Mesenchymal stem cell (in vitro differentiated cells and primary cell): ENCODE data around the gene ZNF554. TPM values are rescaled to one million over a fixed set of nuclear protein-coding genes. Genes with fewer than 3 reads are reported as not detected.
A peak's percentile ranks its signal among the peaks of the same experiment; 100 is the strongest.

Source experiments
- DNase-seq: peaks from one replicate; pipeline ENCODE4 v3.0.0-alpha.2; 2013
- H2AFZ ChIP-seq: one replicate; pipeline ENCODE4 v1.6.1; 2013; ENCODE audit warnings: low read depth, mild to moderate bottlenecking, control low read depth, inconsistent platforms, low read length, moderate library complexity
- H2AK5ac ChIP-seq: 2 replicates; pipeline ENCODE4 v1.6.1; 2013; ENCODE audit warnings: low read length, moderate library complexity, mild to moderate bottlenecking, inconsistent platforms; ENCODE audit not compliant: severe bottlenecking
- H2BK120ac ChIP-seq: one replicate; pipeline ENCODE4 v1.6.1; 2013; ENCODE audit warnings: low read depth, mild to moderate bottlenecking, inconsistent platforms, low read length, moderate library complexity
- H2BK12ac ChIP-seq, 2 experiments: one replicate each; pipeline ENCODE4 v1.6.1; 2013; ENCODE audit warnings: inconsistent platforms in 2 of 2, low read length in 2 of 2, mild to moderate bottlenecking in 2 of 2, moderate library complexity in 2 of 2, control low read depth in 1 of 2
- H2BK15ac ChIP-seq: one replicate; pipeline ENCODE4 v1.6.1; 2013; ENCODE audit warnings: mild to moderate bottlenecking, low read depth, inconsistent platforms; ENCODE audit not compliant: poor library complexity, severe bottlenecking
- H2BK5ac ChIP-seq: 2 replicates; pipeline ENCODE4 v1.6.1; 2013; ENCODE audit warnings: low read depth, mild to moderate bottlenecking, low read length, control low read depth, inconsistent platforms; ENCODE audit not compliant: poor library complexity, severe bottlenecking
- H3K14ac ChIP-seq, 2 experiments: one replicate each; pipeline ENCODE4 v1.6.1; 2013; ENCODE audit warnings: inconsistent platforms in 2 of 2, low read length in 2 of 2, control low read depth in 1 of 2, mild to moderate bottlenecking in 1 of 2, moderate library complexity in 1 of 2
- H3K18ac ChIP-seq, 2 experiments: one replicate each; pipeline ENCODE4 v1.6.1; 2013; ENCODE audit warnings: inconsistent platforms in 2 of 2, low read length in 2 of 2, control low read depth in 1 of 2, low read depth in 1 of 2, mild to moderate bottlenecking in 1 of 2
- H3K23ac ChIP-seq, 2 experiments: one replicate each; pipeline ENCODE4 v1.6.1; 2013; ENCODE audit warnings: inconsistent platforms in 2 of 2, low read length in 2 of 2, mild to moderate bottlenecking in 2 of 2, moderate library complexity in 2 of 2, control low read depth in 1 of 2
- H3K27ac ChIP-seq: 2 replicates; pipeline ENCODE4 v1.5.1; 2013; ENCODE audit warnings: mild to moderate bottlenecking, moderate library complexity, low read length, control low read depth, inconsistent platforms; ENCODE audit not compliant: poor library complexity, severe bottlenecking
- H3K27me3 ChIP-seq, 2 experiments: 2 replicates each; pipeline versions ENCODE4 v1.6.1 to v1.7.0; 2013; ENCODE audit warnings: low read length in 2 of 2, mild to moderate bottlenecking in 2 of 2, moderate library complexity in 2 of 2, control low read depth in 1 of 2, inconsistent platforms in 1 of 2; ENCODE audit not compliant: control insufficient read depth in 1 of 2, insufficient read depth in 1 of 2
- H3K36me3 ChIP-seq, 2 experiments: 2 replicates each; pipeline versions ENCODE4 v1.6.1 to v1.7.0; 2013; ENCODE audit warnings: low read length in 2 of 2, control low read depth in 1 of 2, inconsistent platforms in 1 of 2, low read depth in 1 of 2, mild to moderate bottlenecking in 1 of 2; ENCODE audit not compliant: insufficient read depth in 2 of 2, control insufficient read depth in 1 of 2
- H3K4ac ChIP-seq, 2 experiments: one replicate each; pipeline ENCODE4 v1.6.1; 2013; ENCODE audit warnings: inconsistent platforms in 2 of 2, low read length in 2 of 2, mild to moderate bottlenecking in 2 of 2, moderate library complexity in 2 of 2, control low read depth in 1 of 2, low read depth in 1 of 2
- H3K4me1 ChIP-seq: 2 replicates; pipeline ENCODE4 v1.6.1; 2013; ENCODE audit warnings: low read depth, low read length, control low read depth; ENCODE audit not compliant: control insufficient read depth, insufficient read depth
- H3K4me2 ChIP-seq: 2 replicates; pipeline ENCODE4 v1.6.1; 2013; ENCODE audit warnings: low read length, mild to moderate bottlenecking, inconsistent platforms; ENCODE audit not compliant: poor library complexity, severe bottlenecking
- H3K4me3 ChIP-seq, 2 experiments: 2 replicates each; pipeline versions ENCODE4 v1.5.1 to v1.7.0; 2013; ENCODE audit warnings: low read length in 2 of 2, mild to moderate bottlenecking in 2 of 2, control low read depth in 1 of 2, low read depth in 1 of 2; ENCODE audit not compliant: insufficient read depth in 1 of 2
- H3K79me1 ChIP-seq: replicated peaks from 2 replicates; pipeline ENCODE4 v1.6.1; 2013; ENCODE audit warnings: mild to moderate bottlenecking, control low read depth, low read length, inconsistent platforms; ENCODE audit not compliant: poor library complexity, severe bottlenecking
- H3K9ac ChIP-seq: 2 replicates; pipeline ENCODE4 v1.7.0; 2013; ENCODE audit warnings: mild to moderate bottlenecking, low read length, moderate library complexity
- H3K9me3 ChIP-seq: 2 replicates; pipeline ENCODE4 v1.7.0; 2013; ENCODE audit warnings: mild to moderate bottlenecking, low read length; ENCODE audit not compliant: control insufficient read depth
- H4K8ac ChIP-seq: one replicate; pipeline ENCODE4 v1.6.1; 2013; ENCODE audit warnings: inconsistent platforms, mild to moderate bottlenecking, low read length, moderate library complexity
- H4K91ac ChIP-seq: one replicate; pipeline ENCODE4 v1.6.1; 2013; ENCODE audit warnings: mild to moderate bottlenecking, low read length, inconsistent platforms
- WGBS: methylation state at CpG from one replicate; pipeline ENCODE4 v1.1.7; 2013; ENCODE audit warnings: mixed read lengths; 5-methylcytosine and 5-hydroxymethylcytosine counted together
- polyA plus RNA-seq, 2 experiments: library from polyadenylated mRNA; stranded (reverse); fragments of 200-250 nt; gene quantifications; one replicate each; pipeline ENCODE4 v1.2.3, GENCODE V29; 2013

The ZNF554 gene
- polyA plus RNA-seq (2013, experiment 1 of 2) = 2.2 TPM
- 2.3 TPM for polyA plus RNA-seq (2013, experiment 2 of 2)

- DNase-seq = peak; percentile 94
- H3K14ac ChIP-seq = peak within 1 kb of the TSS in 1 of 2 experiments; percentile 73
- H3K4me3 ChIP-seq = peak within 1 kb of the TSS; percentile 77 to 93
- peak within 1 kb of the TSS; percentile 61 for H2BK15ac ChIP-seq
- peaks cover 13% of the 10 kb centered on the region for H3K4me1 ChIP-seq
- peak within 1 kb of the TSS; percentile 84 for H4K91ac ChIP-seq
- H3K9ac ChIP-seq = peak within 1 kb of the TSS; percentile 86
- H2BK5ac ChIP-seq = no peak within 1 kb of the TSS
- peak within 1 kb of the TSS; percentile 5 to 60 for H3K4ac ChIP-seq
- peak within 1 kb of the TSS; percentile 96 for H3K4me2 ChIP-seq
- WGBS = under 1% methylated on average over 36 of the region's 64 CpGs
- H3K23ac ChIP-seq = peak within 1 kb of the TSS in 1 of 2 experiments; percentile 66
- peaks cover 3% of the 10 kb centered on the region for H3K9me3 ChIP-seq
- peak within 1 kb of the TSS; percentile 87 for H2AFZ ChIP-seq
- no peak within 1 kb of the TSS for H2AK5ac ChIP-seq
- no peak within 1 kb of the TSS for H3K27ac ChIP-seq
- peak within 1 kb of the TSS; percentile 69 for H2BK120ac ChIP-seq
- peaks cover 18 to 42% of the 10 kb centered on the region in 2 experiments for H3K36me3 ChIP-seq
- H3K79me1 ChIP-seq = peaks cover 18% of the 10 kb centered on the region
- peak within 1 kb of the TSS; percentile 96 for H4K8ac ChIP-seq
- H3K27me3 ChIP-seq = no peaks in the 10 kb centered on the region
- peak within 1 kb of the TSS; percentile 54 to 71 for H3K18ac ChIP-seq
- peak within 1 kb of the TSS in 1 of 2 experiments; percentile 40 for H2BK12ac ChIP-seq
Observed at GRCh38 chr19:2819540-2820111, at the start of gene ZNF554. ZNF554 (plus strand) TSS chr19:2819868; CDS start chr19:2820072, 204 bp downstream.

GRCh38 chr19:2770055-2771013 lies 49.3 kb upstream of the ZNF554 start:
- Histone ChIP-seq H3K18ac (no peak overlapping the region), H2BK12ac (no peak overlapping the region), H4K91ac (no peak overlapping the region), H3K79me1 (peaks cover 36% of the 10 kb centered on the region), H2BK5ac (no peak overlapping the region), H4K8ac (no peak overlapping the region), H3K27ac (no peak overlapping the region), H2BK15ac (no peak overlapping the region), H3K4me1 (peaks cover 11% of the 10 kb centered on the region), H3K14ac (no peak overlapping the region), H2AFZ (no peak overlapping the region), H3K36me3 (peaks cover 26 to 79% of the 10 kb centered on the region in 2 experiments), H3K4ac (no peak overlapping the region), H3K4me3 (no peak overlapping the region), H3K27me3 (no peaks in the 10 kb centered on the region), H3K23ac (no peak overlapping the region), H3K4me2 (no peak overlapping the region), H2BK120ac (no peak overlapping the region), H3K9me3 (no peaks in the 10 kb centered on the region), H3K9ac (no peak overlapping the region), H2AK5ac (no peak overlapping the region)
- no peak for DNase-seq
- 95% methylated on average over 40 of the region's 40 CpGs for WGBS

GRCh38 chr19:2771786-2772674 lies 47.6 kb upstream of the ZNF554 start:
- Histone ChIP-seq H3K14ac (no peak overlapping the region), H3K18ac (no peak overlapping the region), H2BK12ac (no peak overlapping the region), H3K9ac (peak overlapping the region; percentile 19), H4K91ac (no peak overlapping the region), H3K27ac (no peak overlapping the region), H3K4me1 (peaks cover 17% of the 10 kb centered on the region), H2AFZ (no peak overlapping the region), H3K9me3 (no peaks in the 10 kb centered on the region), H3K27me3 (no peaks in the 10 kb centered on the region), H3K4me2 (no peak overlapping the region), H3K4me3 (no peak overlapping the region), H2AK5ac (no peak overlapping the region), H3K36me3 (peaks cover 11 to 70% of the 10 kb centered on the region in 2 experiments), H3K4ac (no peak overlapping the region), H4K8ac (no peak overlapping the region), H2BK15ac (no peak overlapping the region), H2BK5ac (no peak overlapping the region), H2BK120ac (no peak overlapping the region), H3K23ac (no peak overlapping the region), H3K79me1 (peaks cover 27% of the 10 kb centered on the region)
- 95% methylated on average over 29 of the region's 29 CpGs for whole genome bisulfite sequencing
- DNase-seq = no peak
